ENCODE measurements around the gene SOBP. TPM values are rescaled to one million over a fixed set of nuclear protein-coding genes. Genes with fewer than 3 reads are reported as not detected.

The SOBP gene
- total and polyA plus RNA-seq, 7 donors: 5.7 to 27.6 (median 19.5) TPM

DNA sequence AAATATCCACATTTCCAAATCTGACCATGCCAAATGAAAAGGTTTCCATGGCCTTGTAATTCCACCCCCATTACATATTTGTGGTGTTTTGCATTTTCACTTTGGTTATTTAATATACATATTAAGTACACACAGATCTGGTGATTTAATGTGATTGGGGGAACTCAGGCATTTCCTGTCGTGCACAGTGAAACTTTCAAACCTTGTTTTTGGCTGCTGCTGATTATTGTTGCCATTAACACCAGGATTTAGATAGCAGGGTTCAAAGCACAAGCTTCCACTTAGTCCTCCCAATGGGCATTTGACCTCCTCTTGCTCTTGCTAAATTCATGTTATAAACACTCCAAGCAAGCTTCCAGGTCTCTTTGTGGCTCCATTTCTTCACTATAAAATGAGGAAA is 166.5 kb downstream of the SOBP start:
- Histone ChIP-seq H3K27me3 (ENCODE audit: insufficient read depth in 3 of 3, low read length in 2 of 3) (no peaks in the 10 kb centered on the region), H3K9me3 (no peaks in the 10 kb centered on the region), H3K36me3 (ENCODE audit: insufficient read depth in 1 of 2, low read depth in 1 of 2) (no peaks in the 10 kb centered on the region), H3K4me1 (peaks cover 75% of the 10 kb centered on the region), H3K27ac (peak overlapping the region; percentile 94), H3K4me3 (no peak overlapping the region)
- DNase-seq: no peak
- 32 to 44% (median 39%) methylated on average over 1 of the region's 1 CpG for WGBS, 3 donors
- intact Hi-C loops (cut with DNase I): no loop called here
- ATAC-seq: no peak
- TF ChIP-seq, protein P1, sequence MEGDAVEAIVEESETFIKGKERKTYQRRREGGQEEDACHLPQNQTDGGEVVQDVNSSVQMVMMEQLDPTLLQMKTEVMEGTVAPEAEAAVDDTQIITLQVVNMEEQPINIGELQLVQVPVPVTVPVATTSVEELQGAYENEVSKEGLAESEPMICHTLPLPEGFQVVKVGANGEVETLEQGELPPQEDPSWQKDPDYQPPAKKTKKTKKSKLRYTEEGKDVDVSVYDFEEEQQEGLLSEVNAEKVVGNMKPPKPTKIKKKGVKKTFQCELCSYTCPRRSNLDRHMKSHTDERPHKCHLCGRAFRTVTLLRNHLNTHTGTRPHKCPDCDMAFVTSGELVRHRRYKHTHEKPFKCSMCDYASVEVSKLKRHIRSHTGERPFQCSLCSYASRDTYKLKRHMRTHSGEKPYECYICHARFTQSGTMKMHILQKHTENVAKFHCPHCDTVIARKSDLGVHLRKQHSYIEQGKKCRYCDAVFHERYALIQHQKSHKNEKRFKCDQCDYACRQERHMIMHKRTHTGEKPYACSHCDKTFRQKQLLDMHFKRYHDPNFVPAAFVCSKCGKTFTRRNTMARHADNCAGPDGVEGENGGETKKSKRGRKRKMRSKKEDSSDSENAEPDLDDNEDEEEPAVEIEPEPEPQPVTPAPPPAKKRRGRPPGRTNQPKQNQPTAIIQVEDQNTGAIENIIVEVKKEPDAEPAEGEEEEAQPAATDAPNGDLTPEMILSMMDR (IDR thresholded peaks at IDR 0.05): no peak

DNA sequence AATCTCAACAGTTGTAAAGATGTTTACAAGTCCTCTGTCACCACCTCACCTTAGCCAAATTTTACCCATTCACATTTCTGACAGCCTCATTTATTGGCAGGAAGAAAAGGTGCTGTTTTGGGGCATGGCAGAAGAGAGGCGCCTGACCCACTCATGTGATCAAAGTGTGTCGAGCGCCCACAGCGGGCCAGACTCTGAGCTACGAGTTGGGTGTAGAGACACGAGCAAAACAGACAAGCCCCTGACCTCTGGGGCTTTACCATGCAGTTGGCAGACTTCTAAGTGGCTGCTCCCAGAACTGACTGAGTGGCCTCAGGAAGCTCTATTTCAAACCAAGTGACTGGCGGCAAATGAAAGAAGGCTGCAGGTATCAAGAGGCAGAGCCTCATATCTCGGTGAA is 167.0 kb downstream of the SOBP start:
- Histone ChIP-seq H3K4me3 (no peak overlapping the region), H3K36me3 (ENCODE audit: insufficient read depth in 1 of 2, low read depth in 1 of 2) (no peaks in the 10 kb centered on the region), H3K27ac (peak overlapping the region; percentile 94), H3K27me3 (ENCODE audit: insufficient read depth in 3 of 3, low read length in 2 of 3) (no peaks in the 10 kb centered on the region), H3K4me1 (peaks cover 77% of the 10 kb centered on the region), H3K9me3 (no peaks in the 10 kb centered on the region)
- no peak for ATAC-seq
- WGBS, 3 donors: 53 to 71% (median 61%) methylated on average over 8 of the region's 8 CpGs
- intact Hi-C loops (cut with DNase I): no loop called here
- TF ChIP-seq, protein P1 (IDR thresholded peaks at IDR 0.05): no peak
- DNase-seq: no peak

DNA sequence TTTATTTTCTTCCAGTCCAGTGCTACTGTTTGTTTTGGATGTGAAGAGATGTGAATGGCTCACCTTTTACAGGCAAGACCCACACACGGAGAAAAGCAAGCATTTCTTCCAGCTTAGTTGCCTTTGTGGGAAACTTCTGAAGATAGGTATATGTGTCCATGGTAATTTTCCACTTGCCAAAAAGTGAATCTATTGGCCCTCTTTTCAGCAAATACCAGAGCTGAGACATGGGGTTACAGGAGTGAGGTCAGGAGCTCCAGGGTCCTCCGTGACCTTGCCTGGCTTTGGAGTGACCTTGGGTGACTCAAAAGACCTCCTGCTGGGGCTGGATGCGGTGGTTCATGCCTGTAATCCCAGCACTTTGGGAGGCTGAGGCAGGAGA is 167.4 kb downstream of the SOBP start:
- TF ChIP-seq, protein P1 (IDR thresholded peaks at IDR 0.05): no peak
- peaks cover 79% of the 10 kb centered on the region for H3K4me1 ChIP-seq
- intact Hi-C loops (cut with DNase I): no loop called here
- WGBS, 3 donors: 67 to 90% (median 83%) methylated on average over 3 of the region's 3 CpGs
- DNase-seq (no peak), ATAC-seq (no peak)
- no peaks in the 10 kb centered on the region for H3K36me3 ChIP-seq (ENCODE audit: insufficient read depth in 1 of 2, low read depth in 1 of 2)
- peak overlapping the region; percentile 24 for H3K4me3 ChIP-seq
- H3K27ac ChIP-seq: peak overlapping the region; percentile 94
- no peaks in the 10 kb centered on the region for H3K9me3 ChIP-seq
- H3K27me3 ChIP-seq (ENCODE audit: insufficient read depth in 3 of 3, low read length in 2 of 3): no peaks in the 10 kb centered on the region

DNA sequence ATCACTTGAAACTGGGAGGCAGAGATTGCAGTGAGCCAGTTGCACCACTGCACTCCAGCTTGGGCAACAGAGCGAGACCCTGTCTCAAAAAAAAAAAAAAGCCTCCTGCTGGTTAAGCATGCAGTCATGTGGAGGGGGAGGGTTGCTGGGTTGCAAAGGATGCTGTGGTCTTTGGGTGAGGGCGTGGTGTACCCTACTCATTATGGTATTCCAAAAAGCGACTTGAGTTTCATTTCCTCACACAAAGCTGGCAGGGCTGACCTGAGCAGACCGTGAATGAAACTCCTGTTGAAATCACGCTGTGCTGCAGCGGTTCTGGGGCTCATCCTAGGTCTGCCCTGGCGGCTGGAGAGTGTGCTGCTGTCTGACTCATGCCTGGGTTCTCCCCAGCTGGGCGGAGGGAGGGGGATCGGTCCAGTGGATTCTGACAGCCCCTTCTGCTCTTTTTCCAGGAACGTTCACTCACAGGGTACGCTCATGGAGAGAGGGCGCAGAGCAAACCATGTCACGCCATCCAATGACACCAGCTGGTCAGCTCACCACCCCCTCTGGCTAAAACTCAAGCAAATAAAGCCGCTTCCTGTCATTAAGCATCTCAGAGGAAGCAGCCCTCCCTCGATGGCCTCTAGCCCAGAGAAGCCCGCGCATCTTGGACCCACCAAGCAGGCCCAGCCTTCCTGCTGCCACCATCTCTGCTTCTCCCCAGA is 168.0 kb downstream of the SOBP start:
- TF ChIP-seq, protein P1 (IDR thresholded peaks at IDR 0.05): peak; percentile 9

More for the DNA sequence above, 168.0 kb downstream of the SOBP start:
- Histone ChIP-seq H3K4me3 (peak overlapping the region; percentile 24), H3K9me3 (no peaks in the 10 kb centered on the region), H3K4me1 (peaks cover 79% of the 10 kb centered on the region), H3K36me3 (ENCODE audit: insufficient read depth in 1 of 2, low read depth in 1 of 2) (no peaks in the 10 kb centered on the region), H3K27me3 (ENCODE audit: insufficient read depth in 3 of 3, low read length in 2 of 3) (no peaks in the 10 kb centered on the region), H3K27ac (peak overlapping the region; percentile 94)
- DNase-seq: peak; percentile 81 to 83
- peak; percentile 24 to 74 (median 61) for ATAC-seq
- WGBS, 3 donors: 45 to 61% (median 47%) methylated on average over 17 of the region's 17 CpGs
- intact Hi-C loops (cut with DNase I): no loop called here
